B cell (primary cell): Measurements from ENCODE around the gene CLCN7. TPM values are rescaled to one million over a fixed set of nuclear protein-coding genes. Genes with fewer than 3 reads are reported as not detected.

Experiments
- ATAC-seq: fragments of 200-7000 bp; cut with Tn5 transposase; one replicate; pipeline ENCODE4 v1.10.0; 2021; ENCODE audit warnings: low read depth, mild to moderate bottlenecking, moderate number of reproducible peaks, moderate library complexity
- CTCF ChIA-PET: fragments of 350-600 bp; sonication (Branson Sonifier 250); formaldehyde crosslinking; loops from one replicate; lab custom pipeline; 2021; ENCODE audit warnings: antibody characterized with exemption, inconsistent platforms; lab: Charles Lee
- POLR2A ChIA-PET: fragments of 350-600 bp; sonication (Branson Sonifier 250); formaldehyde crosslinking; loops from one replicate; lab custom pipeline; 2021; ENCODE audit warnings: antibody characterized with exemption; lab: Charles Lee
- DNase-seq: peaks from one replicate; pipeline ENCODE4 v3.0.0; 2013
- H2AFZ ChIP-seq: 2 replicates; pipeline ENCODE4 v1.6.1; 2012; ENCODE audit warnings: mild to moderate bottlenecking, low read depth, low read length; ENCODE audit not compliant: insufficient read depth, poor library complexity, severe bottlenecking
- H3K27ac ChIP-seq, 2 donors: 1 replicate in 1 of 2; 2 replicates in 1 of 2; pipeline ENCODE4 v1.5.1; 2012 to 2013; ENCODE audit warnings: low read length in 2 of 2, mild to moderate bottlenecking in 2 of 2, moderate library complexity in 1 of 2
- H3K27me3 ChIP-seq, 4 experiments: fragments of 200-600 bp in 1 of 4; sonication (generic) in 1 of 4; replicated peaks in 1 of 4; 1 replicate in 2 of 4; 2 replicates in 2 of 4; pipeline versions ENCODE4 v1.6.1 to v1.7.0; 2013 to 2016; ENCODE audit warnings: low read length in 3 of 4, mild to moderate bottlenecking in 2 of 4, mixed read lengths in 1 of 4, moderate library complexity in 1 of 4; ENCODE audit not compliant: insufficient read depth in 4 of 4, control insufficient read depth in 3 of 4; ENCODE audit errors: control extremely low read depth in 1 of 4
- H3K36me3 ChIP-seq, 2 experiments: replicated peaks in 1 of 2; 1 replicate in 1 of 2; 2 replicates in 1 of 2; pipeline versions ENCODE4 v1.6.1 to v1.7.1; 2013; ENCODE audit warnings: low read length in 1 of 2; ENCODE audit not compliant: insufficient read depth in 2 of 2, control insufficient read depth in 1 of 2; ENCODE audit errors: control extremely low read depth in 1 of 2, extremely low read depth in 1 of 2
- H3K4me1 ChIP-seq, 2 donors: fragments of 200-600 bp in 1 of 2; sonication (generic) in 1 of 2; 1 replicate in 1 of 2; 2 replicates in 1 of 2; pipeline versions ENCODE4 v1.5.1 to v1.6.1; 2013 to 2017; ENCODE audit warnings: low read length in 2 of 2; ENCODE audit not compliant: control insufficient read depth in 2 of 2, insufficient read depth in 2 of 2
- H3K4me2 ChIP-seq: replicated peaks from 2 replicates; pipeline ENCODE3; 2012; ENCODE audit warnings: mild to moderate bottlenecking, low read depth, low read length; ENCODE audit not compliant: poor library complexity, severe bottlenecking
- H3K4me3 ChIP-seq, 5 experiments: fragments of 200-600 bp in 1 of 5; sonication (generic) in 1 of 5; 1 replicate in 3 of 5; 2 replicates in 2 of 5; pipeline versions ENCODE4 v1.5.1 to v1.7.0; 2011 to 2016; ENCODE audit warnings: low read length in 4 of 5, mild to moderate bottlenecking in 4 of 5, low read depth in 2 of 5, control low read depth in 1 of 5, moderate library complexity in 1 of 5; ENCODE audit not compliant: insufficient read depth in 1 of 5; ENCODE audit errors: control extremely low read depth in 1 of 5, extremely low read depth in 1 of 5
- H3K79me2 ChIP-seq: fragments of 200-600 bp; sonication (generic); one replicate; pipeline ENCODE4 v1.6.0; 2016; ENCODE audit warnings: low read length; ENCODE audit not compliant: control insufficient read depth, insufficient read depth
- H3K9ac ChIP-seq: fragments of 200-600 bp; sonication (generic); 2 replicates; pipeline ENCODE4 v1.6.1; 2017; ENCODE audit warnings: mild to moderate bottlenecking, low read length, moderate library complexity
- H3K9me3 ChIP-seq, 3 donors: one replicate each; pipeline versions ENCODE4 v1.6.1 to v1.7.1; 2013; ENCODE audit warnings: low read length in 2 of 3; ENCODE audit not compliant: control insufficient read depth in 2 of 3, insufficient read depth in 1 of 3; ENCODE audit errors: control extremely low read depth in 1 of 3
- H4K20me1 ChIP-seq: 2 replicates; pipeline ENCODE4 v1.6.0; 2012; ENCODE audit warnings: mild to moderate bottlenecking, low read length; ENCODE audit not compliant: insufficient read depth, control insufficient read depth, poor library complexity, severe bottlenecking
- H3K27ac Mint-ChIP-seq: one replicate; pipeline ENCODE4 v1.8.0; 2021; ENCODE audit warnings: mixed read lengths
- H3K27me3 Mint-ChIP-seq: one replicate; pipeline ENCODE4 v1.8.0; 2021; ENCODE audit warnings: mixed read lengths
- H3K4me1 Mint-ChIP-seq: one replicate; pipeline ENCODE4 v1.8.0; 2021; ENCODE audit warnings: mixed read lengths
- H3K4me3 Mint-ChIP-seq: one replicate; pipeline ENCODE4 v1.8.0; 2021; ENCODE audit warnings: mixed read lengths
- H3K9me3 Mint-ChIP-seq: one replicate; pipeline ENCODE4 v1.8.0; 2022; ENCODE audit warnings: mixed read lengths; ENCODE audit not compliant: insufficient read depth
- CTCF ChIP-seq: fragments of 200-600 bp; IDR thresholded peaks from one replicate; pipeline ENCODE4 v1.8.0; 2022; ENCODE audit warnings: antibody characterized with exemption, mild to moderate bottlenecking
- EZH2 ChIP-seq: IDR thresholded peaks from 2 replicates; pipeline ENCODE4 v1.6.1; 2012; ENCODE audit warnings: borderline replicate concordance, low read depth, mild to moderate bottlenecking, moderate library complexity, low read length; ENCODE audit not compliant: insufficient read depth, poor library complexity, severe bottlenecking
- WGBS: methylation state at CpG from one replicate; pipeline ENCODE4 v1.1.5; 2013; ENCODE audit warnings: missing lambda C conversion rate; ENCODE audit not compliant: insufficient coverage; 5-methylcytosine and 5-hydroxymethylcytosine counted together
- intact Hi-C: fragments of 100-400 bp; cut with micrococcal nuclease; formaldehyde crosslinking; loops from one replicate; pipeline ENCODE4 v1.10.0; 2022
- polyA plus RNA-seq: library from polyadenylated mRNA; depleted of rRNA; stranded (reverse); fragments of >200 nt; gene quantifications from 2 replicates; pipeline ENCODE4 v1.2.3, GENCODE V29; 2012
- total RNA-seq, 2 donors: library from RNA; stranded (reverse); fragments of 120-200 nt in 1 of 2; gene quantifications; 1 replicate in 1 of 2; 2 replicates in 1 of 2; pipeline versions ENCODE4 v1.2.3 to v1.2.4, GENCODE V29; 2013 to 2022

The CLCN7 gene
- total and polyA plus RNA-seq, 2 donors (not counting 1 experiment from before 2014, with no cell fraction given): 215 to 274 TPM

DNA sequence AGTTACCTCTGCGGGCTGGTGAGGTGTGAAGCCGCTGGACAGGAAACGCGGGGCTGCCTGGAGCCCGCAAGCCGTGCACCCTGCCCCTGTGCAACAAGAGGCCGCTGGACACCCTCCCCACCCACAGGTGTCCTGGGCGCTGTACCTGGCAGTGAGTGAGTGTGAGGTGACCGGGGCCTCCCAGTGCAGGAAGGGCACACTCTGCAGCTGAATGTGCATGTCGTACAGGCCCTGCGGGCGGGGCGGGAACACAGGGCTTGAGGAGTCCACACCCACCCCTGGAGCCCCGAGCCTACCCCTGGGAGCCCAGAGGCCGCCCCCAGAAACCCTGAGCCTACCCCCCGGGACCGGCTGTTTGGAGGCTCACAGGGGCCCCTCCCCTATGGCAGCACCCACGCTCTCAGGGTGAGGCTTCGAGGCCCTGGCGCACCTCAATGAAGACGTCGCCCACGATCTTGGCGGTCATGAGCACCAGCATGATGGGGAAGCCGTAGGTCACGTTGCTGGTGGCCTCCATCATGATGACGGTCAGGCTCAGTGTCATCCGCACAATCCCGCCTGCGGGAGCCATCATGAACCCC, 26.2 kb downstream of the CLCN7 start:
- H3K4me2 ChIP-seq: no peak overlapping the region
- Mint-ChIP-seq H3K27me3 (no peaks in the 10 kb centered on the region), H3K27ac (no peak overlapping the region), H3K9me3 (no peaks in the 10 kb centered on the region), H3K4me1 (peaks cover 4% of the 10 kb centered on the region), H3K4me3 (no peak overlapping the region)
- H3K4me3 ChIP-seq: no peak overlapping the region
- H3K36me3 ChIP-seq: peaks cover 0 to 70% of the 10 kb centered on the region in 2 experiments
- no peak overlapping the region for H3K9ac ChIP-seq
- no peaks in the 10 kb centered on the region for H3K9me3 ChIP-seq
- intact Hi-C loops: no loop called here
- peaks cover 5% of the 10 kb centered on the region for H4K20me1 ChIP-seq
- peaks cover 23 to 24% of the 10 kb centered on the region in 2 donors for H3K4me1 ChIP-seq
- ChIA-PET CTCF (no interaction called here), POLR2A (no interaction called here)
- WGBS: 94% methylated on average over 27 of the region's 30 CpGs
- H3K79me2 ChIP-seq: peaks cover 13% of the 10 kb centered on the region
- H3K27ac ChIP-seq: no peak overlapping the region
- no peak for ATAC-seq
- TF ChIP-seq CTCF (no peak), EZH2 (no peak)
- no peak for DNase-seq
- H3K27me3 ChIP-seq: no peaks in the 10 kb centered on the region
- H2AFZ ChIP-seq: no peak overlapping the region

GRCh38 chr16:1447965-1448364, 26.9 kb downstream of the CLCN7 start:
- no peak for TF ChIP-seq CTCF
- TF ChIP-seq EZH2: no peak
- H3K36me3 ChIP-seq: peaks cover 0 to 64% of the 10 kb centered on the region in 2 experiments
- peaks cover 13% of the 10 kb centered on the region for H3K79me2 ChIP-seq
- Mint-ChIP-seq H3K27ac (no peak overlapping the region), H3K27me3 (no peaks in the 10 kb centered on the region), H3K9me3 (no peaks in the 10 kb centered on the region), H3K4me1 (peaks cover 4% of the 10 kb centered on the region), H3K4me3 (no peak overlapping the region)
- WGBS: 96% methylated on average over 11 of the region's 11 CpGs
- H3K4me3 ChIP-seq: no peak overlapping the region
- no peak overlapping the region for H3K27ac ChIP-seq
- ATAC-seq (no peak), DNase-seq (no peak)
- ChIA-PET POLR2A (no interaction called here), CTCF (no interaction called here)
- H3K27me3 ChIP-seq: no peaks in the 10 kb centered on the region
- H3K4me1 ChIP-seq: peaks cover 24% of the 10 kb centered on the region in 2 donors
- H4K20me1 ChIP-seq: peaks cover 5% of the 10 kb centered on the region
- intact Hi-C loops: no loop called here
- H3K9ac ChIP-seq: no peak overlapping the region
- H3K4me2 ChIP-seq: no peak overlapping the region
- H3K9me3 ChIP-seq: no peaks in the 10 kb centered on the region
- H2AFZ ChIP-seq: no peak overlapping the region
